ENCODE data around the gene E2F2. TPM values are rescaled to one million over a fixed set of nuclear protein-coding genes. Genes with fewer than 3 reads are reported as not detected.

Gene E2F2
- total RNA-seq, 2 donors from 2014 or later = 0.14 to 0.35 TPM

GRCh38 chr1:23562137-23562876 lies 31.3 kb upstream of the E2F2 start:
- DNase-seq (ENCODE audit: low spot score) (peak; percentile 94), ATAC-seq (ENCODE audit: insufficient number of reproducible peaks, low FRiP score, low read depth) (peak; percentile 55)
- Histone ChIP-seq H3K4me3 (peak overlapping the region; percentile 93), H3K27me3 (replicated peaks; ENCODE audit: insufficient read depth) (no peaks in the 10 kb centered on the region), H3K9me3 (no peaks in the 10 kb centered on the region), H3K4me1 (ENCODE audit: control insufficient read depth in 1 of 2, low read depth in 2 of 2) (peaks cover 42 to 68% of the 10 kb centered on the region in 2 donors), H3K36me3 (peaks cover 12% of the 10 kb centered on the region), H3K27ac (peak overlapping the region; percentile 94 to 96)
- TF ChIP-seq CTCF (IDR thresholded peaks at IDR 0.05) = no peak

- TF ChIP-seq CTCF (IDR thresholded peaks at IDR 0.05) = no peak
- peaks cover 42 to 63% of the 10 kb centered on the region in 2 donors for H3K4me1 ChIP-seq (ENCODE audit: control insufficient read depth in 1 of 2, low read depth in 2 of 2)
- H3K4me3 ChIP-seq = peak overlapping the region; percentile 93
- H3K36me3 ChIP-seq = peaks cover 13% of the 10 kb centered on the region
- H3K27me3 ChIP-seq (replicated peaks; ENCODE audit: insufficient read depth) = no peaks in the 10 kb centered on the region
- DNase-seq (ENCODE audit: low spot score) (no peak), ATAC-seq (ENCODE audit: insufficient number of reproducible peaks, low FRiP score, low read depth) (no peak)
- H3K27ac ChIP-seq = peak overlapping the region; percentile 94 to 96
- no peaks in the 10 kb centered on the region for H3K9me3 ChIP-seq
Observed at GRCh38 chr1:23561813-23562100, 30.7 kb upstream of the E2F2 start.

GRCh38 chr1:23561076-23561812 lies 30.2 kb upstream of the E2F2 start:
- no peaks in the 10 kb centered on the region for H3K9me3 ChIP-seq
- no peaks in the 10 kb centered on the region for H3K27me3 ChIP-seq (replicated peaks; ENCODE audit: insufficient read depth)
- peak overlapping the region; percentile 93 for H3K4me3 ChIP-seq
- peaks cover 13% of the 10 kb centered on the region for H3K36me3 ChIP-seq
- DNase-seq (ENCODE audit: low spot score) (no peak), ATAC-seq (ENCODE audit: insufficient number of reproducible peaks, low FRiP score, low read depth) (no peak)
- H3K27ac ChIP-seq = peak overlapping the region; percentile 94 to 96
- no peak for TF ChIP-seq CTCF (IDR thresholded peaks at IDR 0.05)
- H3K4me1 ChIP-seq (ENCODE audit: control insufficient read depth in 1 of 2, low read depth in 2 of 2) = peaks cover 42 to 59% of the 10 kb centered on the region in 2 donors

- Histone ChIP-seq H3K27ac (peak overlapping the region; percentile 94 to 96), H3K4me3 (peak overlapping the region; percentile 93), H3K9me3 (no peaks in the 10 kb centered on the region), H3K36me3 (peaks cover 13% of the 10 kb centered on the region), H3K27me3 (replicated peaks; ENCODE audit: insufficient read depth) (no peaks in the 10 kb centered on the region), H3K4me1 (ENCODE audit: control insufficient read depth in 1 of 2, low read depth in 2 of 2) (peaks cover 42 to 48% of the 10 kb centered on the region in 2 donors)
- no peak for TF ChIP-seq CTCF (IDR thresholded peaks at IDR 0.05)
- ATAC-seq (ENCODE audit: insufficient number of reproducible peaks, low FRiP score, low read depth) (no peak), DNase-seq (ENCODE audit: low spot score) (no peak)
Observed at GRCh38 chr1:23559985-23560741, 29.1 kb upstream of the E2F2 start.

Data from thoracic aorta (tissue), 2 donors.